GM12874 (cell line): ENCODE results near the gene KEL.

ENCODE experiments used
- TF ChIP-seq, protein P1 (sequence below): IDR thresholded peaks from 2 replicates; pipeline ENCODE4 v1.5.1; 2011; ENCODE audit warnings: low read depth, mild to moderate bottlenecking, control low read depth, low read length, moderate library complexity; ENCODE audit not compliant: insufficient read depth

KEL gene

GRCh38 chr7:142925413-142925812 is 36.8 kb downstream of the KEL start:
- TF ChIP-seq, protein P1, sequence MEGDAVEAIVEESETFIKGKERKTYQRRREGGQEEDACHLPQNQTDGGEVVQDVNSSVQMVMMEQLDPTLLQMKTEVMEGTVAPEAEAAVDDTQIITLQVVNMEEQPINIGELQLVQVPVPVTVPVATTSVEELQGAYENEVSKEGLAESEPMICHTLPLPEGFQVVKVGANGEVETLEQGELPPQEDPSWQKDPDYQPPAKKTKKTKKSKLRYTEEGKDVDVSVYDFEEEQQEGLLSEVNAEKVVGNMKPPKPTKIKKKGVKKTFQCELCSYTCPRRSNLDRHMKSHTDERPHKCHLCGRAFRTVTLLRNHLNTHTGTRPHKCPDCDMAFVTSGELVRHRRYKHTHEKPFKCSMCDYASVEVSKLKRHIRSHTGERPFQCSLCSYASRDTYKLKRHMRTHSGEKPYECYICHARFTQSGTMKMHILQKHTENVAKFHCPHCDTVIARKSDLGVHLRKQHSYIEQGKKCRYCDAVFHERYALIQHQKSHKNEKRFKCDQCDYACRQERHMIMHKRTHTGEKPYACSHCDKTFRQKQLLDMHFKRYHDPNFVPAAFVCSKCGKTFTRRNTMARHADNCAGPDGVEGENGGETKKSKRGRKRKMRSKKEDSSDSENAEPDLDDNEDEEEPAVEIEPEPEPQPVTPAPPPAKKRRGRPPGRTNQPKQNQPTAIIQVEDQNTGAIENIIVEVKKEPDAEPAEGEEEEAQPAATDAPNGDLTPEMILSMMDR = peak; percentile 31; the same call in 1 of the 2 replicates

DNA sequence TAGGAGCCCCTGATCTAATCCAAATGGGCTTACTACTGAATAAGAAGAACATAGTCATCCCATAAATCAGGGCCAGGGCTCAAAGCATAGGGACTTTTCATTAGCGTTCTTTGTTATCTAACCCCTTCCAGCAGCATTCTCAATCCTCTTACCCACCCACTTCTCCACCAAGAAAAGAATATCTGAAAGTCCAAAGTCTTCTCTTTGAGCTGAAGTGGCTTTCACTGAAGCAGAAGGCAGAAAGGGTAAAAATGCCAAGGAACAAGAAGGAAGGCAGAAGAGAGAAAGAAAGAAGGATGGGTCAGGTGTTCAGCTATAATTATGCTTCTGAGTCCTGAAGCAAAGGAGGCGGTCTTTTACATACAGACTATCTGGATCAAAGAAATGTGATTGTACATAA is 38.8 kb downstream of the KEL start:
- TF ChIP-seq, protein P1 = no peak

- TF ChIP-seq, protein P1 = no peak
Measured at GRCh38 chr7:142919656-142920055, 42.5 kb downstream of the KEL start.

DNA sequence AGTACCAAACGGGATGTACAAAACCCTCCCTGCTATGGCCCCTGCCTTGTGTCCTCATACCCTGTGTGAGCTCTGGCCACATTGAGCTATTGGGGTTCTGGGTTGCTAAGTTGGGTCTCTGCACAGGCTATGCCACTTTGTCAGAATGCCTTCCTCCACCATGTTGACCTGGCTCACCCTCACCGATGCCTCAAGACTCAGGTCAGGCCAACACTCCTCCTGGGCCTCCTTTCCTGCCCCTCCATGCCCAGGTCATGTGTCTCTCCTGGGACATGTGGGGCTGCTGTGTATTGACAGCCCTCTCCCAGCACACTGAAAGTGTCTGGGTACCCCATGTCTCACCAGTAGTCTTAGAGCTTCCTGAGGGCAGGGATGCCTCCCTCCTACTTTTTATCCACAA is 43.3 kb downstream of the KEL start:
- TF ChIP-seq, protein P1 = no peak

GRCh38 chr7:142917447-142917846 is 44.7 kb downstream of the KEL start:
- TF ChIP-seq, protein P1 = no peak

DNA sequence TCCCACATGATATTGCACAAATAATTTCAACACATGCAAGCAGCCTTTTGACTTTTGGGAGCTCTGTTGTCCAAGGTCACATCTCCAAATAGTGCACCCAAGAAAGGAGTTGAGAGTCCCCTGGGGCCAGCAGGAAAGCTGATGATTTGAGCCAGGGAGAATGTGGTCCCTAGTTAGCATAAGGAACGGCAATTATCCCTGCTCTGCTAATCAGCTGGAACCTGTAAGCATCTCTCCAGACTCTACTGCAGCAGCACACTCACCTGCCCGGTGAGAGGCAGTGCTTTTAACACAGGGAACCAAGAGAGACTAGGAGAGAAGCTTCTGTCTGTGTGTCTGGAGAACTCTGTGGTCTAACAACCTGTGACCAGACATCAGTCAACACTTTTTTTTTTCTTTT is 45.7 kb downstream of the KEL start:
- TF ChIP-seq, protein P1 = no peak

DNA sequence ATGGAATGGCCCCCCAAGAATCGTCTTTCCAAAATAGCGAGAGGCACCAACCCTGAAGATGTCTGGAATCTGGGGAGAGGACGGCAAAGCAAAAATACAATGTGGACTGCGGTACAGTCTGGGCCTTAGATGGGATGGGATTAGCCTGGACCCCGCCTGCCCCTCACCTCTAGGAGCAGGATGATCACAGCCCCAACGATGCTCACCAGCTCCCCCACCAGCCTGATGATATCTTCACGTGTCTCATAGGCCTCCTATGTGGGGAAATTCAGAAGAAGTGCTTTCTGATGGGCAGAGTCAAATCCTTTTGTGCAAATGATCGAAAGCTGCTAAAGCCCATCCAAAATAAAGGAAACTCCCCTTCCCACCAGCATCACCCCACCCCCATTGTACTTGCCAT is 46.8 kb downstream of the KEL start:
- TF ChIP-seq, protein P1 = no peak

GRCh38 chr7:142914121-142914520 is 48.0 kb downstream of the KEL start:
- TF ChIP-seq, protein P1 = no peak
